Upper lobe of right lung (tissue), 1 donor: ENCODE measurements around the gene MFAP3L. TPM values are rescaled to one million over a fixed set of nuclear protein-coding genes. Genes with fewer than 3 reads are reported as not detected.

Source experiments
- ATAC-seq: fragments of 200-7000 bp; cut with Tn5 transposase; one replicate; pipeline ENCODE4 v1.9.1; 2020; ENCODE audit warnings: mild to moderate bottlenecking, moderate library complexity
- DNase-seq: peaks from one replicate; pipeline ENCODE4 v3.0.0-alpha.2; 2020
- H3K27ac ChIP-seq: fragments of 200-600 bp; one replicate; pipeline ENCODE4 v1.8.0; 2022
- H3K27me3 ChIP-seq: fragments of 200-600 bp; one replicate; pipeline ENCODE4 v1.8.0; 2022; ENCODE audit warnings: mild to moderate bottlenecking
- H3K36me3 ChIP-seq: fragments of 200-600 bp; one replicate; pipeline ENCODE4 v1.8.0; 2022
- H3K4me1 ChIP-seq: fragments of 200-600 bp; one replicate; pipeline ENCODE4 v1.8.0; 2022
- H3K4me3 ChIP-seq: fragments of 200-600 bp; one replicate; pipeline ENCODE4 v1.8.0; 2022; ENCODE audit warnings: mild to moderate bottlenecking
- H3K9me3 ChIP-seq: fragments of 200-600 bp; one replicate; pipeline ENCODE4 v1.8.0; 2022
- CTCF ChIP-seq: fragments of 200-600 bp; IDR thresholded peaks from one replicate; pipeline ENCODE4 v1.8.0; 2022; ENCODE audit warnings: antibody characterized with exemption
- intact Hi-C: fragments of 100-400 bp; cut with DNase I; formaldehyde crosslinking; loops from one replicate; pipeline ENCODE4 v1.11.0; 2022
- total RNA-seq: library from RNA; stranded (reverse); fragmentation: NEBNext Ultra II Directional; extraction: Animal tissue kit (Norgen Biotek cat#: 25700); gene quantifications from one replicate; pipeline ENCODE4 v1.2.1, GENCODE V29; 2021
- donor health status: DM: no; HTN: yes; CAD: no; lungs with severe emphysema.

Gene MFAP3L
- total RNA-seq, 1 donor from 2014 or later: 9.6 TPM

- H3K9me3 ChIP-seq: no peaks in the 10 kb centered on the region
Observed at GRCh38 chr4:170003071-170004070, 22.8 kb downstream of the MFAP3L start.

GRCh38 chr4:170001745-170002267, 24.4 kb downstream of the MFAP3L start:
- Histone ChIP-seq H3K4me3 (no peak overlapping the region), H3K4me1 (no peaks in the 10 kb centered on the region), H3K9me3 (no peaks in the 10 kb centered on the region), H3K27me3 (no peaks in the 10 kb centered on the region), H3K36me3 (no peaks in the 10 kb centered on the region), H3K27ac (no peak overlapping the region)
- TF ChIP-seq CTCF: no peak
- ATAC-seq (no peak), DNase-seq (no peak)
- intact Hi-C loops: no loop called here

More at GRCh38 chr4:170003071-170004070, 22.8 kb downstream of the MFAP3L start:
- intact Hi-C loops: no loop called here
- no peak overlapping the region for H3K27ac ChIP-seq
- H3K4me3 ChIP-seq: no peak overlapping the region
- ATAC-seq (no peak), DNase-seq (no peak)
- no peaks in the 10 kb centered on the region for H3K27me3 ChIP-seq
- no peaks in the 10 kb centered on the region for H3K4me1 ChIP-seq
- no peak for TF ChIP-seq CTCF
- H3K36me3 ChIP-seq: no peaks in the 10 kb centered on the region

GRCh38 chr4:170001011-170001744, 25.0 kb downstream of the MFAP3L start:
- Histone ChIP-seq H3K36me3 (no peaks in the 10 kb centered on the region), H3K27ac (no peak overlapping the region), H3K4me3 (no peak overlapping the region), H3K4me1 (no peaks in the 10 kb centered on the region), H3K27me3 (no peaks in the 10 kb centered on the region), H3K9me3 (no peaks in the 10 kb centered on the region)
- TF ChIP-seq CTCF: no peak
- DNase-seq (no peak), ATAC-seq (no peak)
- intact Hi-C loops: no loop called here

GRCh38 chr4:169999923-170000322, 26.3 kb downstream of the MFAP3L start:
- H3K36me3 ChIP-seq: no peaks in the 10 kb centered on the region
- H3K9me3 ChIP-seq: no peaks in the 10 kb centered on the region
- intact Hi-C loops: no loop called here
- no peaks in the 10 kb centered on the region for H3K4me1 ChIP-seq
- no peak overlapping the region for H3K27ac ChIP-seq
- no peak for TF ChIP-seq CTCF
- H3K4me3 ChIP-seq: no peak overlapping the region
- DNase-seq (no peak), ATAC-seq (no peak)
- H3K27me3 ChIP-seq: no peaks in the 10 kb centered on the region

- Histone ChIP-seq H3K4me3 (no peak overlapping the region), H3K27me3 (no peaks in the 10 kb centered on the region), H3K4me1 (no peaks in the 10 kb centered on the region), H3K9me3 (no peaks in the 10 kb centered on the region), H3K36me3 (no peaks in the 10 kb centered on the region), H3K27ac (no peak overlapping the region)
- TF ChIP-seq CTCF: no peak
- DNase-seq (no peak), ATAC-seq (no peak)
- intact Hi-C loops: no loop called here
Observed at GRCh38 chr4:169998981-169999380, 27.2 kb downstream of the MFAP3L start.
